HL-60/S4 (cell line): ENCODE measurements around the gene POP5.
"Not testable (repeated sequence)": the region's sequence is repeated elsewhere in the genome, so short reads cannot be mapped to it uniquely, and the experiment has no call there.

Source experiments
- in situ Hi-C: fragments of 300-500 bp; cut with MboI; formaldehyde crosslinking; loops from 2 replicates; pipeline ENCODE4 v1.14.3; 2022; ENCODE audit warnings: low sequenced_read_pairs

POP5 gene, protein sequence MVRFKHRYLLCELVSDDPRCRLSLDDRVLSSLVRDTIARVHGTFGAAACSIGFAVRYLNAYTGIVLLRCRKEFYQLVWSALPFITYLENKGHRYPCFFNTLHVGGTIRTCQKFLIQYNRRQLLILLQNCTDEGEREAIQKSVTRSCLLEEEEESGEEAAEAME

DNA sequence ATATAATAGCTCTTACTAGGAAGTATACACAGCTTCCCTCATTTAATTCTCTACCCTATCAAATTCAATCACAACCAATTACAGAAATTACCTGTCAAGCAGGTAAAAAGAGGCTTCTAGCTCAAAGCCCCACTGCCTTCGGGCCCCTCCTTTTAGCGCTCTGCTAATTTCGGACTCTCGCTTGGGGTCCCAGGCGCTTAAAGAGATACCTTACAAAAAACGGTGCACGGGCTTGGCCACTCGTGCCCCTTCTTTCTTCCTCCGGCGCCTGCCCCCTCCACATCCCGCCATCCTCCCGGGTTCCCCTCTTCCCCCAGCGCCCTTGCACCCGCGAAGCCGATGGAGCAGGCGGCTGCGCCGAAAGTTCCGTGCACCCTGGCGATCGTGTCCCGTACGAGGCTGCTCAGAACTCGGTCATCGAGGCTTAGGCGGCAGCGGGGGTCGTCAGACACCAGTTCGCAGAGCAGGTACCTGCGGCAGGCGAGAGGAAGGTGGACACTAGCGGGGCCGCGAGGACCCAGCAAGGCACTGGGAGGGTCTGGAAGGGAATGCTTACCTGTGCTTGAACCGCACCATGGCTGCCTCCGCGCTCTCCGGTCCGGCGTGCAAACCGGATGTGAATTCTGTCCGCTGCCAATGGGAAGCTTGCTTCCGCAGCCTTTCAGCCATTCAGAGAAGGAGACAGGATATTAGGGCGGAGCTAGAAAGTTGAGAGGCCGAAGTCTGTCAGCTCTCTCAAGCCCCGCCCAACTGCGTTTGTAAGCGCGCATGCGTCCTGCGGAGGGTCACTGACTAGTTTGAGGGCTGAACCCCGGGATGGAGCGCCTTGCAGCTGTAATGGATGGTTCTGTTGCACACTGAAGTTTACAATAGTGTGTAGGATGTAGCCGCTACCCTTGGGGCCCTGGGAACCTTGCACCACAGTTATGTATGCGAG is at the start of gene POP5:
Gene POP5, minus strand, starts transcription at position 616 of the 937 bp plus-strand sequence. Its CDS starts 40 bp downstream, at position 576.
- in situ Hi-C loops: loop anchor here (10.0 kb wide), 2 partner anchors 134 to 394 kb away; partner anchors contain the start of genes HNF1A and UNC119B

DNA sequence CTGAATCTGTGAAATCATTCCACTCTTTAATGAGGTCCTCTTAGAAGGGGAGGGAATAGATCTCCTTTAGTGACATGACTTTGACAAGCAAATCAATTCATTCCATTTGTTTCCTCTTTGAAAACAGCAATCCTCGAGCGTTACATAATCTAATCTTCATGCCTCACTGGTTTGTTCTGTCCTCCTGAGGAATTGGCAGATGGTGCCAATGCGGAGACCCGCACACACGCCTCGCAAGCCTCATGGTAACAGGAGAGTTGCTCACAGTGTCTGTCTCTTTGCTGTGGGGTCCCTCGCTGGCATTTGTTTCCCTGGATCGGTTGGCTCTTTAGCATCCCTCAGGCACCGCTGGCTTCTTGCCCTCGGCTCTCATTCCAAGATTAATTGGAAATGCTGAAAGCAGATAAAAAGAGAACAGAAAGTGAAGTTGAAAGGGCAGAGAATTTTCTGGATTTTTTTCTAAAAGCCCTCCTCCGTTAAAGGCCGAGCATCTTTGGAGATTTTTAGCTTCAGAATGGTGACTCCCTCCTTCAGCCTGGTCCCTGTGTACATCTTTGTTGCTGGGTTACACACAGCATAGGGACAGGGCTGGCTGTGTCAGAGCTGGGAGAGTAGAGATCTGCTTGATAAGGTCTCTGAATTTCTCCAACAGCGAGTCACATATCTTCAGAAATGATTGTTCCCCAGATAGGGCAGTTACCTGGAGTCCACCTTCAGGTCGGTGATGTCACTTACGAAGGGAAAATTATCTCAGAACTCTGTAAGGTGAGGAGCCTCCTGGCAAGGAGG is 49.1 kb upstream of the POP5 start:
- in situ Hi-C loops: no loop called here

DNA sequence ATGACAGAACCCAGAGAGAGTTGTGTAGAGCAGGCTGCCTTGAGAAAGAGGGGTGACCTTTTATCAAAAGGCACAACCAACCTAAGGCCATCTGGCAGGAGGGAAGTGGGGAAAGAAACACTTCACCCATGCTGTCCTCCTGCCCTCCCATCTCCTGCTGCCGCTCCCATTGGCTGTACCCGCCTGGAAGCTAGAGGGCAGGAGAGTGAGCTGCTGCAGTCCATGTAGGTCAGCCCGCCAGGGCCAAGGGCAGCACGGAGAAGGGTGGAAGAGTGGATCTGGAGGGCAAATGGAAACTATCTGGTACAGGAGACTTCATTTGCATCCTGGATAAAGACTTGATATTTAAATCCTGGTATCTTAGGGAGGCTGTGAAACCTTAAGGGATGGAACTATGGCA is 47.7 kb upstream of the POP5 start:
- in situ Hi-C loops: no loop called here

DNA sequence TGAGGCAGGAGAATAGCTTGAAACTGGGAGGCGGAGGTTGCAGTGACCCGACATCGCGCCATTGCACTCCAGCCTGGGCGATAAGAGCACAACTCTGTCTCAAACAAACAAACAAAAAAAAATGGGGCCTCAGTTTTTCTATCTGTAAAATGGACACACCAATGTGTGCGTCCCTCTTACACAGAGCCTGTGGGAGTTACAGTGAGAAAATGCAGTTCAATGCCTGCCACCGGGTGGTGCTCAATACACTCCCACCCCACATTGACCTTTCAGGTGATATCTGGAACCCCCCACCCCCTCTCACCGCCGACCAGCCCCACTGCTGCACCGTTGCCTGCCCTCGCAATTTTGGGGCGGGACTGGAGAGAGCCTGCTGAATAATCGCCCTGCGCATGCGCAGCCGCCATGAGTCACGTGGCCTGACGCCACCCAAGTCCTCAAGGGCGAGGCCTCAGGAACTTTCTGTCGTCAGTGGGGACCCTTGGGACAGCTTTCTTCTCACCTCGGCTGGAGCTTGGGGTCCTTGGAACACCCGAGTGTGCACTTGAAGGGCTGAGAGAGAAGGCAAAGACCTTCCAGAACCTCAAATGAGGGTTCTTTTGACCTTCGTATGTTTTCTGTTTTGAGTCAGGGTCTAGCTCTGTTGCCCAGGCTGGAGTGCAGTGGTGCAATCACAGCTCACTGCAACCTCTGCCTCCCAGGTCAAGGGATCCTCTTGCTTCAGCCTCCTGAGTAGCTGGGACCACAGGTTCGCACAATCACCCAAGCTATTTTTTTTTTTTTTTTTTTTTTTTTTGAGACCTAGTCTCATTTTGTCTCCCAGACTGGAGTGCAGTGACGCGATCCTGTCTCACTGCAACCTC is 44.6 kb upstream of the POP5 start:
- in situ Hi-C loops: no loop called here

GRCh38 chr12:120620624-120621023 is 39.4 kb upstream of the POP5 start:
- in situ Hi-C loops: no loop called here

DNA sequence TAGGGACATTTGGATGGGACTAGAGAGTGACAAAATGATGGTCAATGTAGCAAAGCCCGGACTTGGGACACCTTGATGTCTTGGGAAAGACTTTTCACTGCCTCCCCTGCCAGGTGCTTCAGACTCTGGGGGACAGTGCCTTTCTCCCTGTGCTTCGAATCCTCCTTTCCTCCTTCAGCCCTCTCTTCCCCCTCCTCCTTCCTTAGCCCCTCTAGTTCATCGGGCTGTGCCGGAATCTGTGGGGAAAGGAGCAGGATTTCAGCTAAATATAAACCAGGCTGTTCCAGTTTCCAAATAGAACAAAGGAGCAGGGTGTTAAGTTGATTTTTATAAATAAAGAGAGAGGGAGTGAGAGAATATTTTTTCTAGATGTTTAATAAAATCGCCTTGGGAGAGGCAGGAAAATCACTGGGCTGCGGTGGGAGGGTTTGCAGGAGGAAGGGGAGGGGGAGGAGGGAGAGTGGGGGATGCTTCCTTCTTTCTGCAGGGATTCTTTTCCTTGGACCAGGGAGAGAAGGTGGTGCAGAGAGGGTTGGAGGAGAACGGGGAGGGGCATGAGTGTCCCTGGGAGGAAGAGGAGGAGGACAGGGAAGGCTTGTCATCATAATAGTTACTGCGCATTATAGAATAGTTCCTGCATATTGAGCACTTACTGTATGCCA is 37.9 kb upstream of the POP5 start:
- in situ Hi-C loops: no loop called here

DNA sequence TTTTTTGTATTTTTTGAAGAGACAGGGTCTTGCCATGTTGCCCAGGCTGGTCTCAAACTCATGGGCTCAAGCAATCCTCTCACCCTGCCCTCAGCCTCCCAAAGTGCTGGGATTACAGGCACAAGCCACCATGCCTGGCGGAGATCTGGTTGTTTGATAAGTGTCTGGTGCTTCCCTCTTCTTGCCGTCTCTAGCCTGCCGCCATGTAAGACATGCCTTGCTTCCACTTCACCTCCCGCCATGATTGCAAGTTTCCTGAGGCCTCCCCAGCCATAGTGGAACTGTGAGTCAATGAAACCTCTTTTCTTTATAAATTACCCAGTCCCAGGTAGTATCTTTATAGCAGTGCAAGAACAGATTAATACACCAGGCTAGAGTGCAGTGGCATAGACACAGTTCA is 36.6 kb upstream of the POP5 start:
- in situ Hi-C loops: not testable (repeated sequence)

DNA sequence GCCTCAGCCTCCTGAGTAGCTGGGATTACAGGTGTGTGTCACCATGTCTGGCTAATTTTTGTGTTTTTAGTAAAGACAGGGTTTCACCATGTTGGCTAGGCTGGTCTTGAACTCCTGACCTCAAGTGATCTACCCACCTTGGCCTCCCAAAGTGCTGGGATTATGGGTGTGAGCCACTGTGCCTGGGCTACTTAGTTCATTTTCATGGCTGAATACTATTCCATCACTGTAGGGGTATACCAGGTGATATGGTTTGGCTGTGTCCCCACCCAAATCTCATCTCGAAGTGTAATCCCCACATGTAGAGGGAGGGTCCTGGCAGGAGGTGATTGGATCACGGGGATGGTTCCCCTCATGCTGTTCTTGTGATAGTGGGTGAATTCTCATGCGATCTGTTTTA is 36.0 kb upstream of the POP5 start:
- in situ Hi-C loops: not testable (repeated sequence)

- in situ Hi-C loops: no loop called here
Observed at GRCh38 chr12:120614848-120615247, 33.6 kb upstream of the POP5 start.

- in situ Hi-C loops: not testable (repeated sequence)
Observed at GRCh38 chr12:120611534-120611933, 30.3 kb upstream of the POP5 start.

DNA sequence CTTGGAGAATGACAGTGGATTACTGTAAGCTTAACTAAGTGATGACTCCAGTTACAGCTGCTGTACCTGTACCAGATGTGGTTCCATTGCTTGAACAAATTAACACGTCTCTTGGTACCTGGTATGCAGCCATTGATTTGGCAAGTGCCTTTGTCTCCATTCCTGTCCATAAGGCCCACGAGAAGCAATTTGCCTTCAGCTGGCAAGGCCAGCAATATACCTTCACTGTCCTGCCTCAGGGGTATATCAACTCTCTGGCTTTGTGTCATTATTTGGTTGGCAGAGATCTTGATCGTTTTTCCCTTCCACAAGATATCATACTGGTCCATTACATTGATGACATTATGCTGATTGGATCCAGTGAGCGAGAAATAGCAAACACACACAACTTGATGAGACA is 29.4 kb upstream of the POP5 start:
- in situ Hi-C loops: no loop called here

- in situ Hi-C loops: not testable (repeated sequence)
Observed at GRCh38 chr12:120602416-120602815, 21.2 kb upstream of the POP5 start.

DNA sequence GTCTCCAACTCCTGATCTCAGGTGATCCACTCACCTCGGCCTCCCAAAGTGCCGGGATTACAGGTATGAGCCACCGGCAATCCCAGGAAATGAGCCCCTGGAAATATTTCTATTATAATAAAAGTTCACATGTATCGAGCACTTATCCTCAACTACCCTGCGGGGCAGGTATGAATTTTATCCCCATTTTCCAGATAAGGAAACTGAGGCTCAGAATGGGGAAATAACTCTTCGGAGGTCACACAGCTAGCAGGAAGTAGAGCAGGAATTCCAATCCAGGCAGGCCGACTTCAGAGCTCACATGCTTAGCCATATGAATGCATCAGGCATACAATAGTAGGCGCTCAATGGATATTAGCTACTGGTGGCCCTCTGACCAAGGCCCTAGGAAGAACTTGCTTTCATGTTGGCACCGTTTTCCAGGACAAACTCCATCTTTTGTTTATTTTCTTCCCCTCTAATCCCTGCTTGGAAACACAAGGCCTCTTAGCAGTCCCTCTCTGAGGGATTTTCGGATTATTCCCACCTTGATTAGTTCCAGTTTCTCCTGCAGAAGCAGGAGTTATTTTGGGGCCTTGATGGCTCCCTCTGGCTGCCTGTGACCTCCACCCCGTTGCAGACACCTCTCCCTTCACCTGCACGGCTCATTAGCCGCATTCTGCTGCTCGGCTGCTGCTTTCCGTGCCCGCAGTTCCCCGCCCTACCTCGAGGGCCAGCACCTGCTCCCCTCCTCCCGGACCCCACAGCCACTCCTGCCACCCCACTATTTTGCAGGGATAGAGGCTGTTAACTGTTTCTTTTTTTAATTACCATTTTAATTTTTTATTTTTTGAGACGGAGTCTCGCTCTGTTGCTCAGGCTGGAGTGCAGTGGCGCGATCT is 18.7 kb upstream of the POP5 start:
- in situ Hi-C loops: no loop called here

DNA sequence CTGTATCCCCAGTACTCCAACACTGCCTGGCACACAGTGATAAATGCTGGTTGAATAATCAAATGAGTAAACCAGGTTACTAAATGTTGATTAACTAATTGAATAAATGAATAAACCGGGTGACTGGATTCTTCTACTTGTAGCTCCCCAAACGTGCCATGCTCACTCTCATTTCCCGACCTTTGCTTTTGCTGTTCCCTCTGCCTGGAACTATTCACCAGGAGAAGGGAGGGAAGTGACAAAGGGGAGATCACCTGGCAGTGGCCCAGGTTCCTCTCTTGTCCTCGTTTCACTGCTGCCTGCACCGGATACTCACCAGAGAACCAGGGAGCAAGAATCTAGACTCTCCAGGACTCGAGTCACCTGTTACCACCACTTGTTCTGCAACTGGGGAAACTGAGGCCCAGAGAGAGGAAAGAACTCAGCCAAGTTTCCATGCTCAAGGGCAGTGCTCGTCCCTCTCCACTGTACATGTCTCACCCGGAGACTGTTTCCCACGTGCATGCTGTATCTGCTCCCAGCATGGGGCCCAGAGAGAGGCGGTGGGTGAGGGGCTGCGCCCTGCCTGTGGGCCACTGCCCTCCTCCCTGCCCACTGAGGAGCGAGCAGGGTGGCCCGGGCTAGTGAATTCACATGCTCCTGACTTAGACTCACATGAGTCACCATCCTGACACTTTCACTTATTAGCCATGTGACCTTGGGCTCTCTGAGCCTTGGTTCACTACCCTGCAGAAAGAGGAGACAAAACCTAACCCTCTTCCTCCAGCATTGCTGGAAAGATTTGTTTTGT is 17.7 kb upstream of the POP5 start:
- in situ Hi-C loops: no loop called here

- in situ Hi-C loops: no loop called here
Observed at GRCh38 chr12:120597861-120598260, 16.7 kb upstream of the POP5 start.

- in situ Hi-C loops: no loop called here
Observed at GRCh38 chr12:120596901-120597300, 15.7 kb upstream of the POP5 start.

GRCh38 chr12:120592121-120593049 is 11.2 kb upstream of the POP5 start:
- in situ Hi-C loops: no loop called here
